GM10266 (cell line): ENCODE results near the gene CDK3.
"Not testable (repeated sequence)": the region's sequence is repeated elsewhere in the genome, so short reads cannot be mapped to it uniquely, and the experiment has no call there.

Experiments used
- DNase-seq: peaks from one replicate; pipeline ENCODE4 v3.0.0; 2012; ENCODE audit errors: extremely low spot score
- CTCF ChIP-seq: IDR thresholded peaks from 2 replicates; pipeline ENCODE4 v1.5.1; 2012; ENCODE audit warnings: mild to moderate bottlenecking, low read depth; ENCODE audit not compliant: control insufficient read depth, insufficient read depth; ENCODE audit errors: missing control alignments

The CDK3 gene

GRCh38 chr17:76000755-76001521 lies at the start of gene CDK3:
TSS of gene CDK3 (plus strand) at chr17:76000855. CDS start at chr17:76001426, 571 bp downstream.
- no peak for TF ChIP-seq CTCF

GRCh38 chr17:75950855-75951554 lies 49.6 kb upstream of the CDK3 start:
- no peak for DNase-seq

More at GRCh38 chr17:76000755-76001521, at the start of gene CDK3:
- no peak for DNase-seq

GRCh38 chr17:75959051-75959838 lies 41.4 kb upstream of the CDK3 start:
- no peak for TF ChIP-seq CTCF
- no peak for DNase-seq

More at GRCh38 chr17:75950855-75951554, 49.6 kb upstream of the CDK3 start:
- TF ChIP-seq CTCF, result no peak

- no peak for DNase-seq
Measured at GRCh38 chr17:75959839-75960511, 40.7 kb upstream of the CDK3 start.

GRCh38 chr17:75965468-75965867 lies 35.2 kb upstream of the CDK3 start:
- TF ChIP-seq CTCF, result no peak

More at GRCh38 chr17:75959839-75960511, 40.7 kb upstream of the CDK3 start:
- TF ChIP-seq CTCF, result no peak

GRCh38 chr17:75969044-75969443 lies 31.6 kb upstream of the CDK3 start:
- not testable (repeated sequence) for DNase-seq

More at GRCh38 chr17:75965468-75965867, 35.2 kb upstream of the CDK3 start:
- DNase-seq, result no peak

- TF ChIP-seq CTCF, result no peak
- no peak for DNase-seq
Measured at GRCh38 chr17:75970011-75970523, 30.6 kb upstream of the CDK3 start.
